H1 (cell line): ENCODE results near the gene EFCAB8.

Experiments used
- CTCF ChIP-seq, 3 experiments: IDR thresholded peaks; 1 replicate in 2 of 3; 2 replicates in 1 of 3; pipeline versions ENCODE4 v1.5.1 to v1.6.1; 2011; ENCODE audit warnings: low read length in 3 of 3, mild to moderate bottlenecking in 3 of 3, inconsistent platforms in 2 of 3, low read depth in 1 of 3, moderate library complexity in 1 of 3; ENCODE audit not compliant: insufficient read depth in 1 of 3; ENCODE audit errors: control extremely low read depth in 1 of 3
- YY1 ChIP-seq: IDR thresholded peaks from 2 replicates; pipeline ENCODE4 v1.6.1; 2011; ENCODE audit warnings: low read depth, mild to moderate bottlenecking, low read length

- no peak for TF ChIP-seq CTCF (IDR thresholded peaks at IDR 0.05; ENCODE audit: control extremely low read depth in 1 of 3, insufficient read depth in 1 of 3, low read depth in 1 of 3, low read length in 3 of 3)
- no peak for TF ChIP-seq YY1
These were observed 109.9 kb downstream of the EFCAB8 start for GRCh38 chr20:32968478-32969241.
